Ovary (tissue), 3 donors: Measurements from ENCODE around the gene NLGN1.

ENCODE experiments used
- CTCF ChIP-seq, 3 donors: fragments of 450-650 bp in 2 of 3; fragments of 200-600 bp in 1 of 3; IDR thresholded peaks; one replicate each; pipeline versions ENCODE4 v1.5.1 to v1.8.0; 2016 to 2022; ENCODE audit warnings: antibody characterized with exemption in 3 of 3, mild to moderate bottlenecking in 1 of 3
- POLR2A ChIP-seq: fragments of 450-650 bp; IDR thresholded peaks from one replicate; pipeline ENCODE4 v1.6.1; 2017; ENCODE audit warnings: antibody characterized with exemption, mild to moderate bottlenecking, moderate library complexity
- donor health status: DM: no; HTN: no; CAD: no.

- TF ChIP-seq CTCF (IDR thresholded peaks at IDR 0.05) (no peak), POLR2A (no peak)
These were observed 765.0 kb downstream of the NLGN1 start for GRCh38 chr3:174162550-174162949.
